Keratinocyte (primary cell): ENCODE measurements around the gene CSNK2A1. TPM values are rescaled to one million over a fixed set of nuclear protein-coding genes. Genes with fewer than 3 reads are reported as not detected.

Experiments
- DNase-seq: peaks from one replicate; pipeline ENCODE4 v3.0.0-alpha.2; 2011; ENCODE audit warnings: low read depth, missing footprints, low spot score
- FAIRE-seq: peaks from 2 replicates; lab custom pipeline; 2011; peaks lifted over from hg19 to GRCh38; lab: Jason Lieb, UNC
- H2AFZ ChIP-seq: 2 replicates; pipeline ENCODE4 v1.6.0; 2012; ENCODE audit warnings: low read length, control low read depth, inconsistent platforms; ENCODE audit not compliant: control insufficient read depth
- H3K27ac ChIP-seq: 2 replicates; pipeline ENCODE4 v1.5.1; 2011; ENCODE audit warnings: low read length; ENCODE audit not compliant: control insufficient read depth, insufficient read depth
- H3K27me3 ChIP-seq: 3 replicates; pipeline ENCODE4 v1.6.0; 2011; ENCODE audit warnings: low read length; ENCODE audit not compliant: control insufficient read depth, insufficient read depth; ENCODE audit errors: extremely low read depth
- H3K36me3 ChIP-seq, 2 experiments: 2 replicates in 1 of 2; 3 replicates in 1 of 2; pipeline ENCODE4 v1.5.1; 2011; ENCODE audit warnings: low read length in 2 of 2, mild to moderate bottlenecking in 1 of 2; ENCODE audit not compliant: control insufficient read depth in 2 of 2, insufficient read depth in 2 of 2; ENCODE audit errors: extremely low read depth in 1 of 2
- H3K4me1 ChIP-seq: 3 replicates; pipeline ENCODE4 v1.5.1; 2011; ENCODE audit warnings: low read length; ENCODE audit not compliant: control insufficient read depth, insufficient read depth; ENCODE audit errors: extremely low read depth
- H3K4me2 ChIP-seq: 3 replicates; pipeline ENCODE4 v1.6.0; 2011; ENCODE audit warnings: low read depth, low read length; ENCODE audit not compliant: control insufficient read depth, insufficient read depth; ENCODE audit errors: extremely low read depth
- H3K4me3 ChIP-seq, 3 experiments: fragments of 200-600 bp in 1 of 3; sonication (generic) in 1 of 3; 2 replicates in 2 of 3; 3 replicates in 1 of 3; pipeline ENCODE4 v1.5.1; 2011 to 2016; ENCODE audit warnings: low read length in 3 of 3, mild to moderate bottlenecking in 3 of 3, control low read depth in 2 of 3, inconsistent platforms in 1 of 3, low read depth in 1 of 3, mixed read lengths in 1 of 3, mixed run types in 1 of 3, moderate library complexity in 1 of 3; ENCODE audit not compliant: control insufficient read depth in 2 of 3, insufficient read depth in 2 of 3; ENCODE audit errors: extremely low read depth in 1 of 3
- H3K79me2 ChIP-seq: 2 replicates; pipeline ENCODE4 v1.6.0; 2012; ENCODE audit warnings: low read length; ENCODE audit not compliant: control insufficient read depth, insufficient read depth
- H3K9ac ChIP-seq: 3 replicates; pipeline ENCODE4 v1.6.0; 2011; ENCODE audit warnings: low read length; ENCODE audit not compliant: control insufficient read depth, insufficient read depth; ENCODE audit errors: extremely low read depth
- H3K9me1 ChIP-seq: 3 replicates; pipeline ENCODE4 v1.6.0; 2011; ENCODE audit warnings: low read length; ENCODE audit not compliant: control insufficient read depth, insufficient read depth; ENCODE audit errors: extremely low read depth
- H3K9me3 ChIP-seq: 2 replicates; pipeline ENCODE4 v1.5.1; 2012; ENCODE audit warnings: low read depth, low read length; ENCODE audit not compliant: control insufficient read depth
- H4K20me1 ChIP-seq: 3 replicates; pipeline ENCODE4 v1.6.0; 2011; ENCODE audit warnings: low read length; ENCODE audit not compliant: control insufficient read depth, insufficient read depth; ENCODE audit errors: extremely low read depth
- CTCF ChIP-seq, 3 experiments: IDR thresholded peaks in 1 of 3; conservative IDR thresholded peaks in 1 of 3; optimal IDR thresholded peaks in 1 of 3; 2 replicates in 2 of 3; 3 replicates in 1 of 3; pipeline versions ENCODE3 to v1.5.1; 2011; ENCODE audit warnings: low read length in 3 of 3, mild to moderate bottlenecking in 3 of 3, moderate library complexity in 2 of 3, control low read depth in 1 of 3, inconsistent platforms in 1 of 3; ENCODE audit not compliant: insufficient read depth in 2 of 3; ENCODE audit errors: extremely low read depth in 1 of 3
- EZH2 ChIP-seq: IDR thresholded peaks from one replicate; pipeline ENCODE4 v1.6.1; 2012; ENCODE audit warnings: inconsistent platforms, mild to moderate bottlenecking, low read length, moderate library complexity
- dilution Hi-C: fragments of 300-500 bp; cut with MboI; formaldehyde crosslinking; loops from one replicate; pipeline ENCODE4 v1.7.0; 2020; ENCODE audit warnings: low sequenced_read_pairs; ENCODE audit not compliant: extremely low pct_ligation_motif_present
- polyA plus RNA-seq, 5 experiments: library from polyadenylated mRNA; depleted of rRNA in 3 of 5; stranded (reverse) in 3 of 5; stranded (forward) in 1 of 5; unstranded in 1 of 5; fragments of >200 nt; gene quantifications; 1 replicate in 1 of 5; 2 replicates in 3 of 5; 3 replicates in 1 of 5; pipeline versions ENCODE4 v1.2.1 to v1.2.3, GENCODE V29; 2011 to 2012; ENCODE audit warnings: missing spikeins in 2 of 5, low read depth in 1 of 5, low replicate concordance in 1 of 5

Gene CSNK2A1
- polyA plus RNA-seq, 1 donor (not counting 4 experiments of a cell fraction or from before 2014, with no cell fraction given) = 122 TPM

- H4K20me1 ChIP-seq = no peaks in the 10 kb centered on the region
- H3K27ac ChIP-seq = no peak overlapping the region
- H2AFZ ChIP-seq = no peak overlapping the region
- TF ChIP-seq EZH2 (no peak), CTCF (optimal IDR thresholded peaks at IDR 0.05 in 1 of 3, IDR thresholded peaks at IDR 0.05 in 1 of 3, conservative IDR thresholded peaks at IDR 0.05 in 1 of 3; ENCODE audit: extremely low read depth in 1 of 3, insufficient read depth in 2 of 3, low read length in 3 of 3) (no peak)
- no peaks in the 10 kb centered on the region for H3K36me3 ChIP-seq
- H3K27me3 ChIP-seq = peaks cover 8% of the 10 kb centered on the region
- no peaks in the 10 kb centered on the region for H3K4me1 ChIP-seq
- no peaks in the 10 kb centered on the region for H3K9me3 ChIP-seq
- FAIRE-seq (no peak), DNase-seq (no peak)
- dilution Hi-C loops = no loop called here
- H3K9ac ChIP-seq = no peak overlapping the region
- no peaks in the 10 kb centered on the region for H3K79me2 ChIP-seq
- no peak overlapping the region for H3K4me2 ChIP-seq
- H3K4me3 ChIP-seq = no peak overlapping the region
- no peaks in the 10 kb centered on the region for H3K9me1 ChIP-seq
Observed at GRCh38 chr20:555976-556385, 12.4 kb upstream of the CSNK2A1 start.

GRCh38 chr20:550611-551010 is 7.0 kb upstream of the CSNK2A1 start:
- Histone ChIP-seq H3K79me2 (no peaks in the 10 kb centered on the region), H4K20me1 (no peaks in the 10 kb centered on the region), H3K4me3 (no peak overlapping the region), H3K27ac (no peak overlapping the region), H2AFZ (no peak overlapping the region), H3K9me3 (no peaks in the 10 kb centered on the region), H3K27me3 (no peaks in the 10 kb centered on the region), H3K4me2 (no peak overlapping the region), H3K9me1 (no peaks in the 10 kb centered on the region), H3K9ac (no peak overlapping the region), H3K4me1 (no peaks in the 10 kb centered on the region), H3K36me3 (no peaks in the 10 kb centered on the region)
- no peak for TF ChIP-seq CTCF (optimal IDR thresholded peaks at IDR 0.05 in 1 of 3, IDR thresholded peaks at IDR 0.05 in 1 of 3, conservative IDR thresholded peaks at IDR 0.05 in 1 of 3; ENCODE audit: extremely low read depth in 1 of 3, insufficient read depth in 2 of 3, low read length in 3 of 3)
- TF ChIP-seq EZH2 = no peak
- DNase-seq = no peak
- FAIRE-seq = no peak
- dilution Hi-C loops = no loop called here
